NCI-H446 treated with DMSO at 0.1 percent for 48 hours (cell line): ENCODE results near the gene TMEM123.

ENCODE experiments used
- DNase-seq: peaks from one replicate; lab custom pipeline; 2025; lab: John Stamatoyannopoulos, UW

Gene TMEM123

GRCh38 chr11:102452461-102453301, at the start of gene TMEM123:
TSS of gene TMEM123 (minus strand) at chr11:102452765. CDS start at chr11:102452623, 142 bp downstream.
- DNase-seq = peak; percentile 71

GRCh38 chr11:102500829-102501228, 48.3 kb upstream of the TMEM123 start:
- no peak for DNase-seq

GRCh38 chr11:102499931-102500330, 47.4 kb upstream of the TMEM123 start:
- DNase-seq = no peak

GRCh38 chr11:102499151-102499550, 46.6 kb upstream of the TMEM123 start:
- no peak for DNase-seq

- no peak for DNase-seq
Measured at GRCh38 chr11:102497061-102497460, 44.5 kb upstream of the TMEM123 start.

- peak; percentile 61 for DNase-seq
Measured at GRCh38 chr11:102495161-102496042, 42.8 kb upstream of the TMEM123 start.

- DNase-seq = no peak
Measured at GRCh38 chr11:102494216-102494615, 41.7 kb upstream of the TMEM123 start.

- no peak for DNase-seq
Measured at GRCh38 chr11:102493524-102493923, 41.0 kb upstream of the TMEM123 start.

GRCh38 chr11:102491969-102492368, 39.4 kb upstream of the TMEM123 start:
- no peak for DNase-seq

- DNase-seq = no peak
Measured at GRCh38 chr11:102489186-102490145, 36.9 kb upstream of the TMEM123 start.

GRCh38 chr11:102488208-102488607, 35.6 kb upstream of the TMEM123 start:
- no peak for DNase-seq

GRCh38 chr11:102487214-102487613, 34.6 kb upstream of the TMEM123 start:
- no peak for DNase-seq

GRCh38 chr11:102486584-102486983, 34.0 kb upstream of the TMEM123 start:
- no peak for DNase-seq

GRCh38 chr11:102485095-102485722, 32.6 kb upstream of the TMEM123 start:
- DNase-seq = no peak

GRCh38 chr11:102482433-102482832, 29.9 kb upstream of the TMEM123 start:
- no peak for DNase-seq

GRCh38 chr11:102479733-102480132, 27.2 kb upstream of the TMEM123 start:
- DNase-seq = no peak

GRCh38 chr11:102478673-102479299, 26.2 kb upstream of the TMEM123 start:
- DNase-seq = no peak

- no peak for DNase-seq
Measured at GRCh38 chr11:102476812-102477211, 24.2 kb upstream of the TMEM123 start.

GRCh38 chr11:102476069-102476468, 23.5 kb upstream of the TMEM123 start:
- DNase-seq = no peak

GRCh38 chr11:102473543-102473942, 21.0 kb upstream of the TMEM123 start:
- no peak for DNase-seq

GRCh38 chr11:102472127-102472526, 19.6 kb upstream of the TMEM123 start:
- no peak for DNase-seq
